Stomach (tissue), 4 donors: ENCODE measurements around the gene TMEM178B.

Experiments
- EP300 ChIP-seq: sonication (generic); formaldehyde crosslinking; IDR thresholded peaks from one replicate; pipeline ENCODE4 v1.6.1; 2017; ENCODE audit warnings: antibody characterized with exemption
- POLR2A ChIP-seq, 4 donors: fragments of 450-650 bp; IDR thresholded peaks; one replicate each; pipeline ENCODE4 v1.6.1; 2016; ENCODE audit warnings: antibody characterized with exemption in 4 of 4, control low read depth in 2 of 4, mild to moderate bottlenecking in 1 of 4, moderate library complexity in 1 of 4
- POLR2AphosphoS5 ChIP-seq, 3 donors: sonication (generic); formaldehyde crosslinking; IDR thresholded peaks; one replicate each; pipeline ENCODE4 v1.6.1; 2016; ENCODE audit warnings: antibody characterized with exemption in 3 of 3
- TF ChIP-seq, protein P1 (sequence below), 7 experiments: fragments of 450-650 bp in 4 of 7; fragments of 200-600 bp in 3 of 7; sonication (generic) in 3 of 7; IDR thresholded peaks; one replicate each; pipeline ENCODE4 v1.5.1; 2016 to 2019; ENCODE audit warnings: antibody characterized with exemption in 7 of 7, control low read depth in 2 of 7, mild to moderate bottlenecking in 1 of 7

- TF ChIP-seq, protein P1, sequence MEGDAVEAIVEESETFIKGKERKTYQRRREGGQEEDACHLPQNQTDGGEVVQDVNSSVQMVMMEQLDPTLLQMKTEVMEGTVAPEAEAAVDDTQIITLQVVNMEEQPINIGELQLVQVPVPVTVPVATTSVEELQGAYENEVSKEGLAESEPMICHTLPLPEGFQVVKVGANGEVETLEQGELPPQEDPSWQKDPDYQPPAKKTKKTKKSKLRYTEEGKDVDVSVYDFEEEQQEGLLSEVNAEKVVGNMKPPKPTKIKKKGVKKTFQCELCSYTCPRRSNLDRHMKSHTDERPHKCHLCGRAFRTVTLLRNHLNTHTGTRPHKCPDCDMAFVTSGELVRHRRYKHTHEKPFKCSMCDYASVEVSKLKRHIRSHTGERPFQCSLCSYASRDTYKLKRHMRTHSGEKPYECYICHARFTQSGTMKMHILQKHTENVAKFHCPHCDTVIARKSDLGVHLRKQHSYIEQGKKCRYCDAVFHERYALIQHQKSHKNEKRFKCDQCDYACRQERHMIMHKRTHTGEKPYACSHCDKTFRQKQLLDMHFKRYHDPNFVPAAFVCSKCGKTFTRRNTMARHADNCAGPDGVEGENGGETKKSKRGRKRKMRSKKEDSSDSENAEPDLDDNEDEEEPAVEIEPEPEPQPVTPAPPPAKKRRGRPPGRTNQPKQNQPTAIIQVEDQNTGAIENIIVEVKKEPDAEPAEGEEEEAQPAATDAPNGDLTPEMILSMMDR (IDR thresholded peaks at IDR 0.05): no peak
- no peak for TF ChIP-seq POLR2A (IDR thresholded peaks at IDR 0.05)
- no peak for TF ChIP-seq POLR2AphosphoS5 (IDR thresholded peaks at IDR 0.05)
- no peak for TF ChIP-seq EP300
Measured at GRCh38 chr7:141217938-141218337, 144.1 kb downstream of the TMEM178B start.
